ENCODE measurements around the gene VSIG8. TPM values are rescaled to one million over a fixed set of nuclear protein-coding genes. Genes with fewer than 3 reads are reported as not detected.

VSIG8 gene
- total and polyA plus RNA-seq, 2 donors (not counting 1 experiment from before 2014, with no cell fraction given): not detected

DNA sequence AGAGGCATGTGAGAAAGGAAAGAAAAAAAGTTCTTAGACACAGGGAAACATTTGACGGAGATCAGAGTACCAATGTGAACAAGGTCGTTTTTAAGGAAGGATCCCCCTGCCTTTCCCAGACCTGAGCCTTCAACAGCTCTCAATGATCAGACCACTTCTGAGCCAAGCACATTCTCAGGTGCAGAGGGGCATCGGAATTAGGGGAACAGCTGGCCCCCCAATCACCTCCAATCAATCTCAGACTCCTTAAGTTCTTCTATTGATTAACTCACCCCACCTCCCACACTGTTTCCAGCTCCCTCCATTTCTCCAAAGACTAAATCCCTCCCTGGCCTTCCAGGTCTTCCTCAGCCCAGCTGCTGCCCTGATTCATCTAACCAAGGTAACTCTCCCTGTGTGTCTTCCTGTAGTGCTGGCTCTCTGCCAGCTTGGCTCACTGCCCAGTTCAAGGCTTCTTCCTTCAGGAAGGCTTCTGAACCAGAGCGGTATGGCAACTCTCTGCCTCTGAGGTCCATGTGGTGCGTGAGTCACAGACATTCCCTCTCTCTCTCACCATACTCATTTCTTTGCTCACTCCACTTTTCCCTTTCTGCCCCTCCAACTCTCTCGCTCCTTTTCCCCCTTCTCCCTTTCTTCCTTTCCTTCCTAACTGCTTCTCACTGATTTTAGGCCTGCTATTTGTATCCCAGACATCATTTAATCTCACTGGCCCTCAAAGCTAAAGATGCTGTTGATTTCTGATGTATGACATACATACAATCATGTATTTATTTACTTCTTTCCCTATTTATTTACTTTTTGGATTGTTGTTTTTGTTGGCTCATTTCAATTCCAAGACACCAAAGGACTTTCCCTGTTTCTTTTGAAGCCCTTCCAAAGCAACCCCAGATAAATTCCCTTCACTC, 19.4 kb upstream of the VSIG8 start:
- H3K79me2 ChIP-seq (ENCODE audit: control insufficient read depth, insufficient read depth, low read length): no peaks in the 10 kb centered on the region
- no peak for DNase-seq
- H4K20me1 ChIP-seq (ENCODE audit: control insufficient read depth, insufficient read depth, low read length, poor library complexity, severe bottlenecking): no peaks in the 10 kb centered on the region
- WGBS (ENCODE audit: insufficient coverage): 85% methylated on average over 5 of the region's 6 CpGs
- H3K4me2 ChIP-seq (replicated peaks; ENCODE audit: low read depth, low read length, poor library complexity, severe bottlenecking): no peak overlapping the region
- CTCF ChIA-PET: interaction anchor here (1.0 to 4.2 kb wide), 2 partner anchors 11 to 83 kb away, joined by 3 to 16 read pairs; no protein-coding TSS in a partner anchor
- H3K27me3 ChIP-seq (replicated peaks in 1 of 4; ENCODE audit: control extremely low read depth in 1 of 4, control insufficient read depth in 3 of 4, insufficient read depth in 4 of 4, low read length in 3 of 4): no peaks in the 10 kb centered on the region
- TF ChIP-seq, protein P1, sequence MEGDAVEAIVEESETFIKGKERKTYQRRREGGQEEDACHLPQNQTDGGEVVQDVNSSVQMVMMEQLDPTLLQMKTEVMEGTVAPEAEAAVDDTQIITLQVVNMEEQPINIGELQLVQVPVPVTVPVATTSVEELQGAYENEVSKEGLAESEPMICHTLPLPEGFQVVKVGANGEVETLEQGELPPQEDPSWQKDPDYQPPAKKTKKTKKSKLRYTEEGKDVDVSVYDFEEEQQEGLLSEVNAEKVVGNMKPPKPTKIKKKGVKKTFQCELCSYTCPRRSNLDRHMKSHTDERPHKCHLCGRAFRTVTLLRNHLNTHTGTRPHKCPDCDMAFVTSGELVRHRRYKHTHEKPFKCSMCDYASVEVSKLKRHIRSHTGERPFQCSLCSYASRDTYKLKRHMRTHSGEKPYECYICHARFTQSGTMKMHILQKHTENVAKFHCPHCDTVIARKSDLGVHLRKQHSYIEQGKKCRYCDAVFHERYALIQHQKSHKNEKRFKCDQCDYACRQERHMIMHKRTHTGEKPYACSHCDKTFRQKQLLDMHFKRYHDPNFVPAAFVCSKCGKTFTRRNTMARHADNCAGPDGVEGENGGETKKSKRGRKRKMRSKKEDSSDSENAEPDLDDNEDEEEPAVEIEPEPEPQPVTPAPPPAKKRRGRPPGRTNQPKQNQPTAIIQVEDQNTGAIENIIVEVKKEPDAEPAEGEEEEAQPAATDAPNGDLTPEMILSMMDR (IDR thresholded peaks at IDR 0.05): no peak
- TF ChIP-seq EZH2 (IDR thresholded peaks at IDR 0.05; ENCODE audit: borderline replicate concordance, insufficient read depth, low read depth, low read length, poor library complexity, severe bottlenecking): no peak
- H3K4me3 ChIP-seq (ENCODE audit: control extremely low read depth in 1 of 5, extremely low read depth in 1 of 5, insufficient read depth in 1 of 5, low read depth in 2 of 5, low read length in 4 of 5): no peak overlapping the region
- H3K4me3 Mint-ChIP-seq: no peak overlapping the region
- H2AFZ ChIP-seq (ENCODE audit: insufficient read depth, low read depth, low read length, poor library complexity, severe bottlenecking): no peak overlapping the region
- H3K27ac Mint-ChIP-seq: no peak overlapping the region
- no peak for ATAC-seq (ENCODE audit: low read depth)
- no peaks in the 10 kb centered on the region for H3K9me3 Mint-ChIP-seq (ENCODE audit: insufficient read depth)
- H3K4me1 ChIP-seq (ENCODE audit: control insufficient read depth in 2 of 2, insufficient read depth in 2 of 2, low read length in 2 of 2): no peaks in the 10 kb centered on the region
- H3K27me3 Mint-ChIP-seq: no peaks in the 10 kb centered on the region
- no peaks in the 10 kb centered on the region for H3K9me3 ChIP-seq (ENCODE audit: control extremely low read depth in 1 of 3, control insufficient read depth in 2 of 3, insufficient read depth in 1 of 3, low read length in 2 of 3)
- intact Hi-C loops (cut with micrococcal nuclease): no loop called here
- POLR2A ChIA-PET: no interaction called here
- H3K9ac ChIP-seq (ENCODE audit: low read length): no peak overlapping the region
- peaks cover under 1% of the 10 kb centered on the region for H3K4me1 Mint-ChIP-seq
- H3K27ac ChIP-seq (ENCODE audit: low read length in 2 of 2): no peak overlapping the region
- H3K36me3 ChIP-seq (replicated peaks in 1 of 2; ENCODE audit: control extremely low read depth in 1 of 2, control insufficient read depth in 1 of 2, extremely low read depth in 1 of 2, insufficient read depth in 2 of 2, low read length in 1 of 2): no peaks in the 10 kb centered on the region

DNA sequence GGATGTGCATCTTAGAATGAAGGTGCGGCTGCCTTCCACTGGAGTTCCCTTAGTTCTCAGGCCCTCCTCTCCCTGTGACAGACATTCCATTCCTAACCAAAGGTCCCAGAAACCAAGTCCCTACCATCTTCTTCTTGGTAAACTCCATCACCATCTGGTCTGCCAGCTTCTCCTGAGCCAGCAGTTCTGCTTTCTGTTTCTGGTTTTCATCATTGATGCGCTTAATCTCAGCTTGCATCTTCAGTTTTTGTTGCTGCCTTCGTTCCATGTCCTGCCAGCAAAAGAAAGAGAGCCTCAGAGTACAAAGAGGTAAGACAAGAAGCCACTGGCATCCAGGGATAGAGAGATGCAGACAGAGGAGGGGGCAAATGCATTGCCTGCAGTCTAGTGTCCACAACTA, 18.0 kb upstream of the VSIG8 start:
- Histone ChIP-seq H3K27me3 (replicated peaks in 1 of 4; ENCODE audit: control extremely low read depth in 1 of 4, control insufficient read depth in 3 of 4, insufficient read depth in 4 of 4, low read length in 3 of 4) (no peaks in the 10 kb centered on the region), H2AFZ (ENCODE audit: insufficient read depth, low read depth, low read length, poor library complexity, severe bottlenecking) (no peak overlapping the region), H3K79me2 (ENCODE audit: control insufficient read depth, insufficient read depth, low read length) (no peaks in the 10 kb centered on the region), H3K4me1 (ENCODE audit: control insufficient read depth in 2 of 2, insufficient read depth in 2 of 2, low read length in 2 of 2) (no peaks in the 10 kb centered on the region), H3K27ac (ENCODE audit: low read length in 2 of 2) (no peak overlapping the region), H3K4me3 (ENCODE audit: control extremely low read depth in 1 of 5, extremely low read depth in 1 of 5, insufficient read depth in 1 of 5, low read depth in 2 of 5, low read length in 4 of 5) (no peak overlapping the region), H3K9me3 (ENCODE audit: control extremely low read depth in 1 of 3, control insufficient read depth in 2 of 3, insufficient read depth in 1 of 3, low read length in 2 of 3) (no peaks in the 10 kb centered on the region), H3K36me3 (replicated peaks in 1 of 2; ENCODE audit: control extremely low read depth in 1 of 2, control insufficient read depth in 1 of 2, extremely low read depth in 1 of 2, insufficient read depth in 2 of 2, low read length in 1 of 2) (no peaks in the 10 kb centered on the region), H3K9ac (ENCODE audit: low read length) (no peak overlapping the region), H3K4me2 (replicated peaks; ENCODE audit: low read depth, low read length, poor library complexity, severe bottlenecking) (no peak overlapping the region), H4K20me1 (ENCODE audit: control insufficient read depth, insufficient read depth, low read length, poor library complexity, severe bottlenecking) (no peaks in the 10 kb centered on the region)
- TF ChIP-seq, protein P1 (IDR thresholded peaks at IDR 0.05): no peak
- no peak for TF ChIP-seq EZH2 (IDR thresholded peaks at IDR 0.05; ENCODE audit: borderline replicate concordance, insufficient read depth, low read depth, low read length, poor library complexity, severe bottlenecking)
- no peak overlapping the region for H3K4me3 Mint-ChIP-seq
- no peaks in the 10 kb centered on the region for H3K27me3 Mint-ChIP-seq
- DNase-seq (no peak), ATAC-seq (ENCODE audit: low read depth) (no peak)
- CTCF ChIA-PET: interaction anchor here (0.7 to 4.2 kb wide), 6 partner anchors 9 to 90 kb away, joined by 3 to 16 read pairs (median 3); no protein-coding TSS in a partner anchor
- intact Hi-C loops (cut with micrococcal nuclease): no loop called here
- no peaks in the 10 kb centered on the region for H3K9me3 Mint-ChIP-seq (ENCODE audit: insufficient read depth)
- no peak overlapping the region for H3K27ac Mint-ChIP-seq
- H3K4me1 Mint-ChIP-seq: no peaks in the 10 kb centered on the region
- POLR2A ChIA-PET: no interaction called here
- WGBS (ENCODE audit: insufficient coverage): 75% methylated on average over 2 of the region's 3 CpGs
